BLaER1 treated with 17β-estradiol and CSF1 and Interleukin-3, amounts not matched to agents 10 nM and 100 nM (cell line): Measurements from ENCODE around the gene PXN.

Experiments
- H3K27ac ChIP-seq, 11 experiments: shearing (Covaris generic); formaldehyde crosslinking; 2 replicates each; pipeline ENCODE4 v1.8.1; 2022
- H3K27me3 ChIP-seq, 11 experiments: shearing (Covaris generic); formaldehyde crosslinking; 2 replicates each; pipeline ENCODE4 v1.8.1; 2022
- H3K36me3 ChIP-seq, 11 experiments: shearing (Covaris generic); formaldehyde crosslinking; 2 replicates each; pipeline ENCODE4 v1.8.1; 2022
- H3K4me1 ChIP-seq, 10 experiments: shearing (Covaris generic); formaldehyde crosslinking; 2 replicates each; pipeline ENCODE4 v1.8.1; 2022
- H3K4me2 ChIP-seq, 11 experiments: shearing (Covaris generic); formaldehyde crosslinking; 2 replicates each; pipeline ENCODE4 v1.8.1; 2022
- H3K4me3 ChIP-seq, 10 experiments: shearing (Covaris generic); formaldehyde crosslinking; 2 replicates each; pipeline ENCODE4 v1.8.1; 2022
- H3K9ac ChIP-seq, 11 experiments: shearing (Covaris generic); formaldehyde crosslinking; 2 replicates each; pipeline ENCODE4 v1.8.1; 2022
- H3K9me3 ChIP-seq, 11 experiments: shearing (Covaris generic); formaldehyde crosslinking; replicated peaks in 1 of 11; 2 replicates each; pipeline ENCODE4 v1.8.1; 2022
- H4K20me1 ChIP-seq, 11 experiments: shearing (Covaris generic); formaldehyde crosslinking; 2 replicates each; pipeline ENCODE4 v1.8.1; 2022
- Cebpa-rat ChIP-seq, 11 experiments: shearing (Covaris generic); IDR thresholded peaks; 2 replicates each; pipeline ENCODE4 v1.8.1; 2022

The PXN gene

GRCh38 chr12:120264086-120264903 lies 1.2 kb downstream of the PXN start:
- Histone ChIP-seq H3K27ac (peak overlapping the region in 6 of 11 experiments; percentile 85 to 94 (median 90); a peak in 9 of 22 replicates), H3K4me1 (peaks cover 44 to 86% (median 69%) of the 10 kb centered on the region in 10 experiments)

GRCh38 chr12:120263748-120264085 lies 1.8 kb downstream of the PXN start:
- Histone ChIP-seq H3K27ac (peak overlapping the region in 2 of 11 experiments; percentile 85 to 94; a peak in 1 of 22 replicates), H3K9me3 (no peaks in the 10 kb centered on the region), H4K20me1 (peaks cover 33 to 63% (median 56%) of the 10 kb centered on the region in 11 experiments; a peak in 20 of 22 replicates), H3K9ac (peak overlapping the region in 10 of 11 experiments; percentile 2 to 98 (median 93); a peak in 15 of 22 replicates), H3K4me1 (peaks cover 44 to 87% (median 71%) of the 10 kb centered on the region in 10 experiments), H3K36me3 (peaks cover 0 to 26% (median 0%) of the 10 kb centered on the region in 11 experiments; a peak in 3 of 22 replicates), H3K27me3 (peaks cover 0 to 8% (median 0%) of the 10 kb centered on the region in 11 experiments; a peak in 4 of 22 replicates), H3K4me2 (peak overlapping the region; percentile 88 to 100 (median 95)), H3K4me3 (peak overlapping the region in 8 of 10 experiments; percentile 79 to 99 (median 94); a peak in 13 of 20 replicates)
- TF ChIP-seq Cebpa-rat (IDR thresholded peaks at IDR 0.05) = no peak

More at GRCh38 chr12:120264086-120264903, 1.2 kb downstream of the PXN start:
- no peaks in the 10 kb centered on the region for H3K9me3 ChIP-seq
- H3K9ac ChIP-seq = peak overlapping the region; percentile 88 to 98 (median 94)
- H3K27me3 ChIP-seq = peaks cover 0 to 8% (median 0%) of the 10 kb centered on the region in 11 experiments; a peak in 4 of 22 replicates
- peaks cover 33 to 57% (median 51%) of the 10 kb centered on the region in 11 experiments; a peak in 20 of 22 replicates for H4K20me1 ChIP-seq
- H3K4me2 ChIP-seq = peak overlapping the region; percentile 88 to 100 (median 95)
- peaks cover 0 to 22% (median 0%) of the 10 kb centered on the region in 11 experiments; a peak in 3 of 22 replicates for H3K36me3 ChIP-seq
- no peak for TF ChIP-seq Cebpa-rat (IDR thresholded peaks at IDR 0.05)
- H3K4me3 ChIP-seq = peak overlapping the region; percentile 79 to 99 (median 93)

GRCh38 chr12:120262852-120263747 lies 2.4 kb downstream of the PXN start:
- H3K4me1 ChIP-seq = peaks cover 43 to 87% (median 71%) of the 10 kb centered on the region in 10 experiments
- H3K36me3 ChIP-seq = peaks cover 0 to 26% (median 0%) of the 10 kb centered on the region in 11 experiments; a peak in 3 of 22 replicates
- H3K27me3 ChIP-seq = peaks cover 0 to 8% (median 0%) of the 10 kb centered on the region in 11 experiments; a peak in 4 of 22 replicates
- H3K9ac ChIP-seq = peak overlapping the region in 10 of 11 experiments; percentile 2 to 98 (median 64); a peak in 17 of 22 replicates
- H3K4me3 ChIP-seq = peak overlapping the region in 9 of 10 experiments; percentile 34 to 99 (median 93); a peak in 15 of 20 replicates
- H4K20me1 ChIP-seq = peaks cover 33 to 69% (median 57%) of the 10 kb centered on the region in 11 experiments; a peak in 20 of 22 replicates
- no peaks in the 10 kb centered on the region for H3K9me3 ChIP-seq
- no peak for TF ChIP-seq Cebpa-rat (IDR thresholded peaks at IDR 0.05)
- peak overlapping the region; percentile 88 to 100 (median 95) for H3K4me2 ChIP-seq
- H3K27ac ChIP-seq = peak overlapping the region in 7 of 11 experiments; percentile 5 to 85 (median 28); a peak in 10 of 22 replicates

GRCh38 chr12:120261951-120262851 lies 3.3 kb downstream of the PXN start:
- peaks cover 36 to 88% (median 66%) of the 10 kb centered on the region in 10 experiments for H3K4me1 ChIP-seq
- H3K27me3 ChIP-seq = peaks cover 0 to 8% (median 0%) of the 10 kb centered on the region in 11 experiments; a peak in 4 of 22 replicates
- no peaks in the 10 kb centered on the region for H3K9me3 ChIP-seq
- peak overlapping the region in 6 of 11 experiments; percentile 9 to 85 (median 30); a peak in 9 of 22 replicates for H3K27ac ChIP-seq
- peak overlapping the region in 9 of 11 experiments; percentile 2 to 98 (median 37); a peak in 9 of 22 replicates for H3K9ac ChIP-seq
- H3K4me3 ChIP-seq = peak overlapping the region in 6 of 10 experiments; percentile 91 to 99 (median 95); a peak in 8 of 20 replicates
- H4K20me1 ChIP-seq = peaks cover 33 to 78% (median 66%) of the 10 kb centered on the region in 11 experiments; a peak in 21 of 22 replicates
- TF ChIP-seq Cebpa-rat (IDR thresholded peaks at IDR 0.05) = no peak
- H3K36me3 ChIP-seq = peaks cover 0 to 26% (median 0%) of the 10 kb centered on the region in 11 experiments; a peak in 3 of 22 replicates
- peak overlapping the region; percentile 88 to 100 (median 95) for H3K4me2 ChIP-seq

- peaks cover 36 to 92% (median 63%) of the 10 kb centered on the region in 10 experiments for H3K4me1 ChIP-seq
- TF ChIP-seq Cebpa-rat (IDR thresholded peaks at IDR 0.05) = no peak
- H3K36me3 ChIP-seq = peaks cover 0 to 36% (median 0%) of the 10 kb centered on the region in 11 experiments; a peak in 4 of 22 replicates
- peaks cover 0 to 8% (median 0%) of the 10 kb centered on the region in 11 experiments; a peak in 4 of 22 replicates for H3K27me3 ChIP-seq
- H4K20me1 ChIP-seq = peaks cover 33 to 91% (median 77%) of the 10 kb centered on the region in 11 experiments; a peak in 21 of 22 replicates
- peak overlapping the region in 1 of 11 experiments; percentile 36; a peak in 1 of 22 replicates for H3K9ac ChIP-seq
- H3K4me3 ChIP-seq = no peak overlapping the region
- no peak overlapping the region for H3K27ac ChIP-seq
- H3K4me2 ChIP-seq = peak overlapping the region in 6 of 11 experiments; percentile 27 to 100 (median 97); a peak in 9 of 22 replicates
- no peaks in the 10 kb centered on the region for H3K9me3 ChIP-seq
Measured at GRCh38 chr12:120260607-120261006, 4.9 kb downstream of the PXN start.

GRCh38 chr12:120259418-120260202 lies 5.9 kb downstream of the PXN start:
- Histone ChIP-seq H3K27me3 (peaks cover 0 to 6% (median 0%) of the 10 kb centered on the region in 11 experiments; a peak in 4 of 22 replicates), H3K4me2 (peak overlapping the region in 10 of 11 experiments; percentile 10 to 100 (median 52); a peak in 15 of 22 replicates), H3K4me3 (no peak overlapping the region), H3K36me3 (peaks cover 0 to 46% (median 5%) of the 10 kb centered on the region in 11 experiments; a peak in 13 of 22 replicates), H3K9me3 (no peaks in the 10 kb centered on the region), H3K4me1 (peaks cover 35 to 100% (median 68%) of the 10 kb centered on the region in 10 experiments), H3K27ac (no peak overlapping the region), H4K20me1 (peaks cover 30 to 87% (median 74%) of the 10 kb centered on the region in 11 experiments; a peak in 21 of 22 replicates), H3K9ac (no peak overlapping the region)
- no peak for TF ChIP-seq Cebpa-rat (IDR thresholded peaks at IDR 0.05)
